SK-N-SH (cell line): Measurements from ENCODE around the gene IGFBP3. TPM values are rescaled to one million over a fixed set of nuclear protein-coding genes. Genes with fewer than 3 reads are reported as not detected.
A peak's percentile ranks its signal among the peaks of the same experiment; 100 is the strongest.

Experiments
- CTCF ChIA-PET: fragments of 300-600, 350-600 bp; formaldehyde crosslinking; extraction: SDS; loops from one replicate; lab custom pipeline; 2021; lab: Yijun Ruan, JAX
- POLR2A ChIA-PET: fragments of 350-600 bp; sonication (Branson Sonifier 250); formaldehyde crosslinking; extraction: SDS; loops from one replicate; lab custom pipeline; 2020; ENCODE audit warnings: antibody characterized with exemption, inconsistent platforms; lab: Yijun Ruan, JAX
- DNase-seq: peaks from one replicate; pipeline ENCODE4 v3.0.0; 2012
- H2AFZ ChIP-seq: fragments of 200-600 bp; sonication (generic); 2 replicates; pipeline ENCODE4 v1.8.1; 2016; ENCODE audit warnings: antibody characterized with exemption, mild to moderate bottlenecking, low read depth
- H3F3A ChIP-seq: fragments of 200-600 bp; sonication (generic); replicated peaks from 2 replicates; pipeline ENCODE3; 2016; ENCODE audit warnings: antibody characterized with exemption, mild to moderate bottlenecking; ENCODE audit not compliant: insufficient read depth
- H3K27ac ChIP-seq, 2 experiments: fragments of 200-500 bp in 1 of 2; fragments of 200-600 bp in 1 of 2; sonication (Bioruptor generic) in 1 of 2; sonication (generic), shearing (Covaris generic) in 1 of 2; 2 replicates each; pipeline versions ENCODE4 v1.5.1 to v1.6.1; 2014 to 2016; ENCODE audit warnings: low read depth in 2 of 2, inconsistent platforms in 1 of 2, low read length in 1 of 2, mild to moderate bottlenecking in 1 of 2, mixed read lengths in 1 of 2
- H3K27me3 ChIP-seq: fragments of 200-600 bp; sonication (generic), shearing (Covaris generic); 2 replicates; pipeline ENCODE4 v1.6.1; 2016; ENCODE audit warnings: mixed run types; ENCODE audit not compliant: insufficient read depth
- H3K36me3 ChIP-seq, 2 experiments: fragments of 200-500 bp in 1 of 2; fragments of 200-600 bp in 1 of 2; sonication (Bioruptor generic) in 1 of 2; sonication (generic) in 1 of 2; replicated peaks in 1 of 2; 2 replicates each; pipeline versions ENCODE3 to v1.5.1; 2014 to 2016; ENCODE audit warnings: low read length in 1 of 2, mild to moderate bottlenecking in 1 of 2; ENCODE audit not compliant: insufficient read depth in 2 of 2, control insufficient read depth in 1 of 2
- H3K4me1 ChIP-seq, 2 experiments: fragments of 200-500 bp in 1 of 2; fragments of 200-600 bp in 1 of 2; sonication (Bioruptor generic) in 1 of 2; sonication (generic), shearing (Covaris generic) in 1 of 2; 2 replicates each; pipeline versions ENCODE4 v1.5.1 to v1.6.1; 2014 to 2016; ENCODE audit warnings: low read depth in 1 of 2, low read length in 1 of 2, mixed run types in 1 of 2; ENCODE audit not compliant: insufficient read depth in 2 of 2, control insufficient read depth in 1 of 2
- H3K4me2 ChIP-seq: fragments of 200-600 bp; sonication (generic), shearing (Covaris generic); 2 replicates; pipeline ENCODE4 v1.6.1; 2017; ENCODE audit warnings: mixed run types
- H3K4me3 ChIP-seq, 2 experiments: fragments of 200-500 bp in 1 of 2; fragments of 200-600 bp in 1 of 2; sonication (Bioruptor generic) in 1 of 2; sonication (generic), shearing (Covaris generic) in 1 of 2; 2 replicates each; pipeline versions ENCODE4 v1.5.1 to v1.8.1; 2014 to 2016; ENCODE audit warnings: low read depth in 2 of 2, inconsistent platforms in 1 of 2, low read length in 1 of 2, mild to moderate bottlenecking in 1 of 2, mixed read lengths in 1 of 2, moderate library complexity in 1 of 2
- H3K79me2 ChIP-seq: fragments of 200-600 bp; sonication (generic); 2 replicates; pipeline ENCODE4 v1.8.1; 2017; ENCODE audit warnings: mild to moderate bottlenecking; ENCODE audit not compliant: insufficient read depth
- H3K9ac ChIP-seq: fragments of 200-600 bp; sonication (generic); 2 replicates; pipeline ENCODE4 v1.6.1; 2017; ENCODE audit warnings: mixed run types
- H3K9me2 ChIP-seq: fragments of 200-600 bp; sonication (generic); 2 replicates; pipeline ENCODE4 v1.6.1; 2017; ENCODE audit warnings: mixed run types
- H3K9me3 ChIP-seq: fragments of 200-600 bp; sonication (generic); 2 replicates; pipeline ENCODE4 v1.6.1; 2017; ENCODE audit warnings: mixed run types, mild to moderate bottlenecking, moderate library complexity
- H4K20me1 ChIP-seq: fragments of 200-600 bp; sonication (generic); 2 replicates; pipeline ENCODE4 v1.6.1; 2017; ENCODE audit warnings: mild to moderate bottlenecking, mixed run types; ENCODE audit not compliant: insufficient read depth
- EP300 ChIP-seq, 2 experiments: IDR thresholded peaks; 2 replicates each; pipeline versions ENCODE4 v1.4.0 to v1.6.1; 2012; ENCODE audit warnings: borderline replicate concordance in 1 of 2, low read depth in 1 of 2, low read length in 1 of 2
- FOXJ3 ChIP-seq: sonication (generic); formaldehyde crosslinking; IDR thresholded peaks from 2 replicates; pipeline ENCODE4 v1.5.1; 2020; ENCODE audit warnings: mild to moderate bottlenecking, missing genetic modification reagents
- FOXM1 ChIP-seq: IDR thresholded peaks from 2 replicates; pipeline ENCODE4 v1.4.0; 2012; ENCODE audit warnings: low read depth, mild to moderate bottlenecking
- GABPA ChIP-seq: IDR thresholded peaks from 2 replicates; pipeline ENCODE4 v1.4.0; 2012; ENCODE audit warnings: low read depth, mild to moderate bottlenecking
- GATA2 ChIP-seq: sonication (generic); formaldehyde crosslinking; IDR thresholded peaks from 2 replicates; pipeline ENCODE4 v1.5.0; 2020; ENCODE audit warnings: mild to moderate bottlenecking, missing genetic modification reagents
- JUND ChIP-seq: IDR thresholded peaks from 2 replicates; pipeline ENCODE4 v1.4.0; 2012
- MEF2A ChIP-seq: IDR thresholded peaks from 2 replicates; pipeline ENCODE4 v1.4.0; 2012; ENCODE audit warnings: low read depth, borderline replicate concordance
- MXI1 ChIP-seq: IDR thresholded peaks from 2 replicates; pipeline ENCODE4 v1.6.1; 2012; ENCODE audit warnings: mild to moderate bottlenecking, low read depth, low read length, improper control_type of control experiment
- NFIC ChIP-seq: IDR thresholded peaks from 2 replicates; pipeline ENCODE4 v1.4.0; 2012; ENCODE audit warnings: borderline replicate concordance
- POLR2AphosphoS5 ChIP-seq: IDR thresholded peaks from 2 replicates; pipeline ENCODE4 v1.6.1; 2012; ENCODE audit warnings: low read depth, low read length
- RCOR1 ChIP-seq: fragments of 150-350 bp; IDR thresholded peaks from 2 replicates; pipeline ENCODE4 v1.6.1; 2017; ENCODE audit warnings: antibody characterized with exemption, low read length
- RFX5 ChIP-seq: IDR thresholded peaks from 2 replicates; pipeline ENCODE4 v1.6.1; 2012; ENCODE audit warnings: mild to moderate bottlenecking, improper control_type of control experiment, low read length
- SIN3A ChIP-seq: IDR thresholded peaks from 2 replicates; pipeline ENCODE4 v1.6.1; 2012; ENCODE audit warnings: low read depth, mild to moderate bottlenecking, low read length, moderate library complexity, borderline replicate concordance
- SMC3 ChIP-seq: IDR thresholded peaks from 2 replicates; pipeline ENCODE4 v1.6.1; 2012; ENCODE audit warnings: low read depth, low read length, improper control_type of control experiment
- TAF1 ChIP-seq: IDR thresholded peaks from 2 replicates; pipeline ENCODE4 v1.6.1; 2012; ENCODE audit warnings: low read depth, mild to moderate bottlenecking, low read length, moderate library complexity, borderline replicate concordance
- TCF12 ChIP-seq: IDR thresholded peaks from 2 replicates; pipeline ENCODE4 v1.4.0; 2012
- TEAD4 ChIP-seq: IDR thresholded peaks from 2 replicates; pipeline ENCODE4 v1.4.0; 2012; ENCODE audit warnings: mild to moderate bottlenecking, borderline replicate concordance; ENCODE audit not compliant: insufficient read depth
- WGBS: methylation state at CpG from one replicate; pipeline ENCODE4 v1.1.6; 2017; ENCODE audit warnings: low lambda C conversion rate; 5-methylcytosine and 5-hydroxymethylcytosine counted together
- polyA plus RNA-seq, 3 experiments: library from polyadenylated mRNA; depleted of rRNA; stranded (reverse); fragments of >200 nt; gene quantifications; 2 replicates each; pipeline ENCODE4 v1.2.3, GENCODE V29; 2012
- TF ChIP-seq, protein P1 (sequence below): IDR thresholded peaks from 2 replicates; pipeline ENCODE4 v1.4.0; 2012; ENCODE audit warnings: low read depth, borderline replicate concordance
- TF ChIP-seq, protein P2 (sequence below): fragments of 200-600 bp; sonication (generic); IDR thresholded peaks from 2 replicates; pipeline ENCODE4 v1.6.1; 2017; ENCODE audit warnings: antibody characterized with exemption, mild to moderate bottlenecking, moderate library complexity
- TF ChIP-seq, protein P3 (sequence below): fragments of 150-350 bp; IDR thresholded peaks from 2 replicates; pipeline ENCODE4 v1.6.1; 2016; ENCODE audit warnings: mild to moderate bottlenecking, low read depth, low read length
- TF ChIP-seq, protein P4 (sequence below): IDR thresholded peaks from 2 replicates; pipeline ENCODE4 v1.4.0; 2012; ENCODE audit warnings: low read depth, borderline replicate concordance

The IGFBP3 gene
- polyA plus RNA-seq, 1 of the 3 experiments (the other 2 are of a cell fraction) = 51.2 TPM

DNA sequence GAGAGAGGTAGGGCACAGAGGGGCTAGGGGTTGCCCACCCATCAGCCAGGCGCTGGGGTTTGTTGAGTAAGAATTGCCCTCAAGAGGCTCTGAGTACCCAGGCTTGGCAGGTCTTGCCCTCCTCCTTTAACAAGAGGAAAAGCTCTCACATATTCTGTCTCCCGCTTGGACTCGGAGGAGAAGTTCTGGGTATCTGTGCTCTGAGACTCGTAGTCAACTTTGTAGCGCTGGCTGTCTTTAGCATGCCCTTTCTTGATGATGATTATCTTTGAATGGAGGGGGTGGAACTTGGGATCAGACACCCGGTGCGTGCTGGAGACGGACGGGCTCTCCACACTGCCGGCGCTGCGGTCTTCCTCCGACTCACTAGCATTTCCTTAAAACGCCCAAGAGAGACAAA, 4.0 kb downstream of the IGFBP3 start:
- Histone ChIP-seq H3K9me3 (no peaks in the 10 kb centered on the region), H3K27ac (no peak overlapping the region), H3K79me2 (peaks cover 28% of the 10 kb centered on the region), H3K4me3 (no peak overlapping the region; a peak in 1 of 4 replicates), H3K9me2 (no peaks in the 10 kb centered on the region), H3K27me3 (no peaks in the 10 kb centered on the region), H3K4me2 (peak overlapping the region; percentile 84), H3F3A (peaks cover 24% of the 10 kb centered on the region), H3K36me3 (peaks cover 9 to 54% of the 10 kb centered on the region in 2 experiments), H3K9ac (no peak overlapping the region), H4K20me1 (peaks cover 32% of the 10 kb centered on the region), H2AFZ (no peak overlapping the region), H3K4me1 (peaks cover 5 to 23% of the 10 kb centered on the region in 2 experiments; a peak in 2 of 4 replicates)
- CTCF ChIA-PET = interaction anchor here (0.6 to 10.7 kb wide), 57 partner anchors 8 to 1342 kb away, joined by 3 to 291 read pairs (median 4); partner anchors contain the start of gene IGFBP1
- no peak for DNase-seq
- TF ChIP-seq MEF2A (no peak), POLR2AphosphoS5 (no peak), EP300 (IDR thresholded peaks at IDR 0.05; ENCODE audit: borderline replicate concordance in 1 of 2, low read depth in 1 of 2, low read length in 1 of 2) (no peak), SMC3 (no peak), TEAD4 (no peak), RCOR1 (no peak), MXI1 (no peak), GATA2 (CRISPR knock-in tag) (no peak), SIN3A (no peak), FOXM1 (no peak), JUND (no peak), FOXJ3 (CRISPR knock-in tag) (no peak)
- TF ChIP-seq, protein P1, sequence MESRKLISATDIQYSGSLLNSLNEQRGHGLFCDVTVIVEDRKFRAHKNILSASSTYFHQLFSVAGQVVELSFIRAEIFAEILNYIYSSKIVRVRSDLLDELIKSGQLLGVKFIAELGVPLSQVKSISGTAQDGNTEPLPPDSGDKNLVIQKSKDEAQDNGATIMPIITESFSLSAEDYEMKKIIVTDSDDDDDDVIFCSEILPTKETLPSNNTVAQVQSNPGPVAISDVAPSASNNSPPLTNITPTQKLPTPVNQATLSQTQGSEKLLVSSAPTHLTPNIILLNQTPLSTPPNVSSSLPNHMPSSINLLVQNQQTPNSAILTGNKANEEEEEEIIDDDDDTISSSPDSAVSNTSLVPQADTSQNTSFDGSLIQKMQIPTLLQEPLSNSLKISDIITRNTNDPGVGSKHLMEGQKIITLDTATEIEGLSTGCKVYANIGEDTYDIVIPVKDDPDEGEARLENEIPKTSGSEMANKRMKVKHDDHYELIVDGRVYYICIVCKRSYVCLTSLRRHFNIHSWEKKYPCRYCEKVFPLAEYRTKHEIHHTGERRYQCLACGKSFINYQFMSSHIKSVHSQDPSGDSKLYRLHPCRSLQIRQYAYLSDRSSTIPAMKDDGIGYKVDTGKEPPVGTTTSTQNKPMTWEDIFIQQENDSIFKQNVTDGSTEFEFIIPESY = no peak
- WGBS = 54% methylated on average over 14 of the region's 14 CpGs
- POLR2A ChIA-PET = no interaction called here

DNA sequence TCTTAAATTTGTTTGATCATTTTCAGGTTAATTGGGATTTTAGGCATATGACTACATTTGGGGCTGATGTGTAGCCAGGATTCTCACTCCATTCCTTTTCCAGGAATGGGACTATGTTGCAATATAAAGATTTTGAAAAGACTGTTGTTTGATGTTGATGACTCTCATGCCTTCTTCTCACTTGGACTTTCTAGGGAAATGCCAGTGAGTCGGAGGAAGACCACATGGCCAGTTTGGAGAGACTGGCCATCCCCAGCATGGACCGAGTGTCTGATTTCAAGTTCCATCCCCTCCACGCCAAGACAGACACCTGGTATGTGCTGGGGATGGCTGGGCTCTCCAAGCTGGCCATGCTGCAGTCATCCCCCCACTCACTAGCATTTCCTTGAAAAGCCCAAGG, 5.5 kb downstream of the IGFBP3 start:
- H2AFZ ChIP-seq = no peak overlapping the region
- WGBS = 62% methylated on average over 3 of the region's 3 CpGs
- no peaks in the 10 kb centered on the region for H3K9me2 ChIP-seq
- peaks cover 28% of the 10 kb centered on the region for H3K79me2 ChIP-seq
- ChIA-PET CTCF (interaction anchor here (1.1 to 10.7 kb wide), 7 partner anchors 13 to 1904 kb away, joined by 3 to 227 read pairs (median 7); partner anchors contain the start of gene IGFBP1), POLR2A (no interaction called here)
- H3F3A ChIP-seq = peaks cover 28% of the 10 kb centered on the region
- H3K36me3 ChIP-seq = peaks cover 9 to 54% of the 10 kb centered on the region in 2 experiments
- no peaks in the 10 kb centered on the region for H3K27me3 ChIP-seq
- peaks cover 0 to 9% of the 10 kb centered on the region in 2 experiments; a peak in 2 of 4 replicates for H3K4me1 ChIP-seq
- H3K9ac ChIP-seq = no peak overlapping the region
- no peak overlapping the region for H3K27ac ChIP-seq
- peaks cover 32% of the 10 kb centered on the region for H4K20me1 ChIP-seq
- no peak for DNase-seq
- H3K9me3 ChIP-seq = no peaks in the 10 kb centered on the region
- no peak overlapping the region for H3K4me2 ChIP-seq
- no peak overlapping the region for H3K4me3 ChIP-seq
- TF ChIP-seq TCF12 (no peak), SIN3A (no peak), GABPA (no peak), JUND (no peak), MXI1 (no peak), FOXJ3 (CRISPR knock-in tag) (no peak), SMC3 (no peak), MEF2A (no peak), TAF1 (no peak), RFX5 (no peak), NFIC (no peak), GATA2 (CRISPR knock-in tag) (no peak)
- TF ChIP-seq, protein P2, sequence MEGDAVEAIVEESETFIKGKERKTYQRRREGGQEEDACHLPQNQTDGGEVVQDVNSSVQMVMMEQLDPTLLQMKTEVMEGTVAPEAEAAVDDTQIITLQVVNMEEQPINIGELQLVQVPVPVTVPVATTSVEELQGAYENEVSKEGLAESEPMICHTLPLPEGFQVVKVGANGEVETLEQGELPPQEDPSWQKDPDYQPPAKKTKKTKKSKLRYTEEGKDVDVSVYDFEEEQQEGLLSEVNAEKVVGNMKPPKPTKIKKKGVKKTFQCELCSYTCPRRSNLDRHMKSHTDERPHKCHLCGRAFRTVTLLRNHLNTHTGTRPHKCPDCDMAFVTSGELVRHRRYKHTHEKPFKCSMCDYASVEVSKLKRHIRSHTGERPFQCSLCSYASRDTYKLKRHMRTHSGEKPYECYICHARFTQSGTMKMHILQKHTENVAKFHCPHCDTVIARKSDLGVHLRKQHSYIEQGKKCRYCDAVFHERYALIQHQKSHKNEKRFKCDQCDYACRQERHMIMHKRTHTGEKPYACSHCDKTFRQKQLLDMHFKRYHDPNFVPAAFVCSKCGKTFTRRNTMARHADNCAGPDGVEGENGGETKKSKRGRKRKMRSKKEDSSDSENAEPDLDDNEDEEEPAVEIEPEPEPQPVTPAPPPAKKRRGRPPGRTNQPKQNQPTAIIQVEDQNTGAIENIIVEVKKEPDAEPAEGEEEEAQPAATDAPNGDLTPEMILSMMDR = no peak
- TF ChIP-seq, protein P3, sequence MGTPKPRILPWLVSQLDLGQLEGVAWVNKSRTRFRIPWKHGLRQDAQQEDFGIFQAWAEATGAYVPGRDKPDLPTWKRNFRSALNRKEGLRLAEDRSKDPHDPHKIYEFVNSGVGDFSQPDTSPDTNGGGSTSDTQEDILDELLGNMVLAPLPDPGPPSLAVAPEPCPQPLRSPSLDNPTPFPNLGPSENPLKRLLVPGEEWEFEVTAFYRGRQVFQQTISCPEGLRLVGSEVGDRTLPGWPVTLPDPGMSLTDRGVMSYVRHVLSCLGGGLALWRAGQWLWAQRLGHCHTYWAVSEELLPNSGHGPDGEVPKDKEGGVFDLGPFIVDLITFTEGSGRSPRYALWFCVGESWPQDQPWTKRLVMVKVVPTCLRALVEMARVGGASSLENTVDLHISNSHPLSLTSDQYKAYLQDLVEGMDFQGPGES = no peak
- TF ChIP-seq, protein P4, sequence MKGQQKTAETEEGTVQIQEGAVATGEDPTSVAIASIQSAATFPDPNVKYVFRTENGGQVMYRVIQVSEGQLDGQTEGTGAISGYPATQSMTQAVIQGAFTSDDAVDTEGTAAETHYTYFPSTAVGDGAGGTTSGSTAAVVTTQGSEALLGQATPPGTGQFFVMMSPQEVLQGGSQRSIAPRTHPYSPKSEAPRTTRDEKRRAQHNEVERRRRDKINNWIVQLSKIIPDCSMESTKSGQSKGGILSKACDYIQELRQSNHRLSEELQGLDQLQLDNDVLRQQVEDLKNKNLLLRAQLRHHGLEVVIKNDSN = no peak
